Mesenchymal stem cell (in vitro differentiated cells and primary cell): Measurements from ENCODE around the gene KANTR.
A peak's percentile ranks its signal among the peaks of the same experiment; 100 is the strongest.

Experiments used
- DNase-seq: peaks from one replicate; pipeline ENCODE4 v3.0.0-alpha.2; 2013
- H2AFZ ChIP-seq: one replicate; pipeline ENCODE4 v1.6.1; 2013; ENCODE audit warnings: low read depth, mild to moderate bottlenecking, control low read depth, inconsistent platforms, low read length, moderate library complexity
- H2AK5ac ChIP-seq: 2 replicates; pipeline ENCODE4 v1.6.1; 2013; ENCODE audit warnings: low read length, moderate library complexity, mild to moderate bottlenecking, inconsistent platforms; ENCODE audit not compliant: severe bottlenecking
- H2BK120ac ChIP-seq: one replicate; pipeline ENCODE4 v1.6.1; 2013; ENCODE audit warnings: low read depth, mild to moderate bottlenecking, inconsistent platforms, low read length, moderate library complexity
- H2BK12ac ChIP-seq, 2 experiments: one replicate each; pipeline ENCODE4 v1.6.1; 2013; ENCODE audit warnings: inconsistent platforms in 2 of 2, low read length in 2 of 2, mild to moderate bottlenecking in 2 of 2, moderate library complexity in 2 of 2, control low read depth in 1 of 2
- H2BK15ac ChIP-seq: one replicate; pipeline ENCODE4 v1.6.1; 2013; ENCODE audit warnings: mild to moderate bottlenecking, low read depth, inconsistent platforms; ENCODE audit not compliant: poor library complexity, severe bottlenecking
- H2BK5ac ChIP-seq: 2 replicates; pipeline ENCODE4 v1.6.1; 2013; ENCODE audit warnings: low read depth, mild to moderate bottlenecking, low read length, control low read depth, inconsistent platforms; ENCODE audit not compliant: poor library complexity, severe bottlenecking
- H3K14ac ChIP-seq, 2 experiments: one replicate each; pipeline ENCODE4 v1.6.1; 2013; ENCODE audit warnings: inconsistent platforms in 2 of 2, low read length in 2 of 2, control low read depth in 1 of 2, mild to moderate bottlenecking in 1 of 2, moderate library complexity in 1 of 2
- H3K18ac ChIP-seq, 2 experiments: one replicate each; pipeline ENCODE4 v1.6.1; 2013; ENCODE audit warnings: inconsistent platforms in 2 of 2, low read length in 2 of 2, control low read depth in 1 of 2, low read depth in 1 of 2, mild to moderate bottlenecking in 1 of 2
- H3K23ac ChIP-seq, 2 experiments: one replicate each; pipeline ENCODE4 v1.6.1; 2013; ENCODE audit warnings: inconsistent platforms in 2 of 2, low read length in 2 of 2, mild to moderate bottlenecking in 2 of 2, moderate library complexity in 2 of 2, control low read depth in 1 of 2
- H3K27ac ChIP-seq: 2 replicates; pipeline ENCODE4 v1.5.1; 2013; ENCODE audit warnings: mild to moderate bottlenecking, moderate library complexity, low read length, control low read depth, inconsistent platforms; ENCODE audit not compliant: poor library complexity, severe bottlenecking
- H3K27me3 ChIP-seq, 2 experiments: 2 replicates each; pipeline versions ENCODE4 v1.6.1 to v1.7.0; 2013; ENCODE audit warnings: low read length in 2 of 2, mild to moderate bottlenecking in 2 of 2, moderate library complexity in 2 of 2, control low read depth in 1 of 2, inconsistent platforms in 1 of 2; ENCODE audit not compliant: control insufficient read depth in 1 of 2, insufficient read depth in 1 of 2
- H3K36me3 ChIP-seq, 2 experiments: 2 replicates each; pipeline versions ENCODE4 v1.6.1 to v1.7.0; 2013; ENCODE audit warnings: low read length in 2 of 2, control low read depth in 1 of 2, inconsistent platforms in 1 of 2, low read depth in 1 of 2, mild to moderate bottlenecking in 1 of 2; ENCODE audit not compliant: insufficient read depth in 2 of 2, control insufficient read depth in 1 of 2
- H3K4ac ChIP-seq, 2 experiments: one replicate each; pipeline ENCODE4 v1.6.1; 2013; ENCODE audit warnings: inconsistent platforms in 2 of 2, low read length in 2 of 2, mild to moderate bottlenecking in 2 of 2, moderate library complexity in 2 of 2, control low read depth in 1 of 2, low read depth in 1 of 2
- H3K4me1 ChIP-seq: 2 replicates; pipeline ENCODE4 v1.6.1; 2013; ENCODE audit warnings: low read depth, low read length, control low read depth; ENCODE audit not compliant: control insufficient read depth, insufficient read depth
- H3K4me2 ChIP-seq: 2 replicates; pipeline ENCODE4 v1.6.1; 2013; ENCODE audit warnings: low read length, mild to moderate bottlenecking, inconsistent platforms; ENCODE audit not compliant: poor library complexity, severe bottlenecking
- H3K4me3 ChIP-seq, 2 experiments: 2 replicates each; pipeline versions ENCODE4 v1.5.1 to v1.7.0; 2013; ENCODE audit warnings: low read length in 2 of 2, mild to moderate bottlenecking in 2 of 2, control low read depth in 1 of 2, low read depth in 1 of 2; ENCODE audit not compliant: insufficient read depth in 1 of 2
- H3K79me1 ChIP-seq: replicated peaks from 2 replicates; pipeline ENCODE4 v1.6.1; 2013; ENCODE audit warnings: mild to moderate bottlenecking, control low read depth, low read length, inconsistent platforms; ENCODE audit not compliant: poor library complexity, severe bottlenecking
- H3K9ac ChIP-seq: 2 replicates; pipeline ENCODE4 v1.7.0; 2013; ENCODE audit warnings: mild to moderate bottlenecking, low read length, moderate library complexity
- H3K9me3 ChIP-seq: 2 replicates; pipeline ENCODE4 v1.7.0; 2013; ENCODE audit warnings: mild to moderate bottlenecking, low read length; ENCODE audit not compliant: control insufficient read depth
- H4K8ac ChIP-seq: one replicate; pipeline ENCODE4 v1.6.1; 2013; ENCODE audit warnings: inconsistent platforms, mild to moderate bottlenecking, low read length, moderate library complexity
- H4K91ac ChIP-seq: one replicate; pipeline ENCODE4 v1.6.1; 2013; ENCODE audit warnings: mild to moderate bottlenecking, low read length, inconsistent platforms
- WGBS: methylation state at CpG from one replicate; pipeline ENCODE4 v1.1.7; 2013; ENCODE audit warnings: mixed read lengths; 5-methylcytosine and 5-hydroxymethylcytosine counted together

The KANTR gene

GRCh38 chrX:53093177-53093655, 726 bp upstream of the KANTR start:
- WGBS, result 1% methylated on average over 11 of the region's 16 CpGs
- Histone ChIP-seq H2AK5ac (no peak overlapping the region), H3K4me3 (peak overlapping the region; percentile 26 to 78), H2AFZ (no peak overlapping the region), H3K4me1 (peaks cover 3% of the 10 kb centered on the region), H3K23ac (no peak overlapping the region), H3K27me3 (peaks cover 0 to 11% of the 10 kb centered on the region in 2 experiments), H3K4ac (no peak overlapping the region), H2BK5ac (no peak overlapping the region), H2BK12ac (no peak overlapping the region), H3K9me3 (no peaks in the 10 kb centered on the region), H3K14ac (no peak overlapping the region), H2BK120ac (no peak overlapping the region), H3K79me1 (no peaks in the 10 kb centered on the region), H3K9ac (peak overlapping the region; percentile 77), H3K27ac (peak overlapping the region; percentile 20), H3K36me3 (peaks cover 0 to under 1% of the 10 kb centered on the region in 2 experiments), H2BK15ac (no peak overlapping the region), H4K8ac (no peak overlapping the region), H3K4me2 (peak overlapping the region; percentile 45), H4K91ac (no peak overlapping the region), H3K18ac (no peak overlapping the region)
- DNase-seq, result peak; percentile 85

GRCh38 chrX:53094582-53094905, 602 bp downstream of the KANTR start:
- Histone ChIP-seq H3K4me1 (no peaks in the 10 kb centered on the region), H3K14ac (no peak overlapping the region), H3K79me1 (no peaks in the 10 kb centered on the region), H2BK15ac (no peak overlapping the region), H3K27ac (no peak overlapping the region), H3K4me2 (peak overlapping the region; percentile 30), H3K18ac (peak overlapping the region in 1 of 2 experiments; percentile 94), H4K91ac (no peak overlapping the region), H3K23ac (no peak overlapping the region), H2AFZ (no peak overlapping the region), H3K9me3 (no peaks in the 10 kb centered on the region), H2BK120ac (no peak overlapping the region), H3K36me3 (peaks cover 0 to 4% of the 10 kb centered on the region in 2 experiments), H2BK5ac (no peak overlapping the region), H2BK12ac (no peak overlapping the region), H3K9ac (peak overlapping the region; percentile 82), H4K8ac (no peak overlapping the region), H3K4ac (no peak overlapping the region), H3K27me3 (peaks cover 0 to 9% of the 10 kb centered on the region in 2 experiments), H3K4me3 (peak overlapping the region; percentile 74 to 78), H2AK5ac (no peak overlapping the region)
- no peak for DNase-seq
- WGBS, result no CpG with 5 or more reads among the region's 5 CpGs

GRCh38 chrX:53095796-53096195, 1.9 kb downstream of the KANTR start:
- Histone ChIP-seq H3K27ac (no peak overlapping the region), H2AFZ (no peak overlapping the region), H3K4me2 (no peak overlapping the region), H4K8ac (no peak overlapping the region), H3K4ac (no peak overlapping the region), H3K4me1 (no peaks in the 10 kb centered on the region), H2BK5ac (no peak overlapping the region), H3K9me3 (no peaks in the 10 kb centered on the region), H4K91ac (no peak overlapping the region), H2BK120ac (no peak overlapping the region), H2BK15ac (peak overlapping the region; percentile 52), H3K18ac (no peak overlapping the region), H2BK12ac (no peak overlapping the region), H3K9ac (no peak overlapping the region), H3K23ac (no peak overlapping the region), H3K4me3 (no peak overlapping the region), H3K36me3 (peaks cover 0 to 8% of the 10 kb centered on the region in 2 experiments), H3K27me3 (no peaks in the 10 kb centered on the region), H3K14ac (no peak overlapping the region), H3K79me1 (no peaks in the 10 kb centered on the region), H2AK5ac (no peak overlapping the region)
- WGBS, result 89% methylated on average over 2 of the region's 3 CpGs
- DNase-seq, result no peak

- peak overlapping the region; percentile 69 for H3K9ac ChIP-seq
- H4K8ac ChIP-seq, result no peak overlapping the region
- H3K4me3 ChIP-seq, result no peak overlapping the region
- no peak overlapping the region for H2BK120ac ChIP-seq
- peak overlapping the region in 1 of 2 experiments; percentile 12 for H3K18ac ChIP-seq
- no peaks in the 10 kb centered on the region for H3K9me3 ChIP-seq
- H2BK15ac ChIP-seq, result no peak overlapping the region
- H3K79me1 ChIP-seq, result peaks cover 9% of the 10 kb centered on the region
- WGBS, result 100% methylated on average over 5 of the region's 6 CpGs
- H3K36me3 ChIP-seq, result peaks cover 3 to 14% of the 10 kb centered on the region in 2 experiments
- DNase-seq, result no peak
- H2BK12ac ChIP-seq, result peak overlapping the region in 1 of 2 experiments; percentile 52
- no peak overlapping the region for H3K14ac ChIP-seq
- H2BK5ac ChIP-seq, result no peak overlapping the region
- no peak overlapping the region for H2AK5ac ChIP-seq
- H3K4ac ChIP-seq, result no peak overlapping the region
- H3K4me2 ChIP-seq, result no peak overlapping the region
- no peak overlapping the region for H3K23ac ChIP-seq
- no peak overlapping the region for H3K27ac ChIP-seq
- H3K4me1 ChIP-seq, result peaks cover 3% of the 10 kb centered on the region
- peaks cover 0 to 8% of the 10 kb centered on the region in 2 experiments for H3K27me3 ChIP-seq
- no peak overlapping the region for H4K91ac ChIP-seq
- H2AFZ ChIP-seq, result no peak overlapping the region
These were observed 21.1 kb downstream of the KANTR start for GRCh38 chrX:53114864-53115549.
